GM19035 (cell line): ENCODE measurements around the gene RLBP1.
A peak's percentile ranks its signal among the peaks of the same experiment; 100 is the strongest.
"Not testable (repeated sequence)": the region's sequence is repeated elsewhere in the genome, so short reads cannot be mapped to it uniquely, and the experiment has no call there.

ENCODE experiments used
- ATAC-seq: cut with Tn5 transposase; IDR thresholded peaks from one replicate; pipeline ENCODE4 v1.9.1; 2021; ENCODE audit not compliant: unreplicated experiment

RLBP1 gene

DNA sequence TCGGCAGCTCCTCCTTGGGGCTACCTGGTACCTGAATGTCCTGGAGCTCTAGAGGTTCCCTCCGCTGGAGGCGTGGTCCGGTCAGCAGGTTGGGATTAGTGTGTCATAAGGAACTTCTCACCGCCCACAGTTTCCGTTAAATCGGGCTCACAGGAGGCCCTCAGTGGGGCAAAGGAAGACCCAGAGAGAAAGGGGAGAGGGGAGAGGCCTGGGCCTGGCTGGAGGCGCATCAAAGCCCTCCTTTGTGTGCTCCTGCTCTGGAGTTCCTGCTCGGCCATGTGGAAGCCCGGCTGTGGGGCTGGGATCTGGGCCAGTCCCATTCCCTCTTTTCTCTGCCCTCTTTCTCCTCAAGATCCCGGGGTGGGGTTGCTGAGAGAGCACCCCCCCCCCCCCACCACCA is at the start of gene RLBP1:
Gene RLBP1, minus strand, starts transcription at position 37 of the 400 bp plus-strand sequence. CDS start 2,604 bp downstream, outside the sequence.
- no peak for ATAC-seq

DNA sequence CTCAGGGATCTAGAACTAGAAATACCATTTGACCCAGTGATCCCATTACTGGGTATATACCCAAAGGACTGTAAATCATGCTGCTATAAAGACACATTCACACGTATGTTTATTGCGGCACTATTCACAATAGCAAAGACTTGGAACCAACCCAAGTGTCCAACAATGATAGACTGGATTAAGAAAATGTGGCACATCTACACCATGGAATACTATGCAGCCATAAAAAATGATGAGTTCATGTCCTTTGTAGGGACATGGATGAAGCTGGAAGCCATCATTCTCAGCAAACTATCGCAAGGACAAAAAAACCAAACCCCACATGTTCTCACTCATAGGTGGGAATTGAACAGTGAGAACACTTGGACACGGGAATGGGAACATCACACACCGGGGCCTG is 28.8 kb upstream of the RLBP1 start:
- not testable (repeated sequence) for ATAC-seq

DNA sequence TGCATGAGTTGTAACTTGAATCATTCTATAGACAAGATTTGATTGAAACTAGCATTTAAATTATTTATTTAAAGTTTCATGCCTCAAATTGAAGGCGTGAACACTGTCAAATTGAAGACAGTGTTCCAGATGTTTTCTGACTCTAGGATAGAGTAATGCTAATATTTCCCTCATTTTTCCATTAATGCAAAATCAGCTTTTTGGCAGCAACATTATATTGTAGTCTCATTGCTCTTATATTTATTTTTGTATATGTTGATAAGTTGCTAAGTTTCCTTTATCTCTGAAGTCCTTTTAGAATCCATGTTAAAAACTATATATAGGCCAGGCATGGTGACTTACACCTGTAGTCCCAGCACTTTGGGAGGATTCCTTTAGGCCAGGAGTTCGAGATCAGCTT is 27.2 kb upstream of the RLBP1 start:
- no peak for ATAC-seq

DNA sequence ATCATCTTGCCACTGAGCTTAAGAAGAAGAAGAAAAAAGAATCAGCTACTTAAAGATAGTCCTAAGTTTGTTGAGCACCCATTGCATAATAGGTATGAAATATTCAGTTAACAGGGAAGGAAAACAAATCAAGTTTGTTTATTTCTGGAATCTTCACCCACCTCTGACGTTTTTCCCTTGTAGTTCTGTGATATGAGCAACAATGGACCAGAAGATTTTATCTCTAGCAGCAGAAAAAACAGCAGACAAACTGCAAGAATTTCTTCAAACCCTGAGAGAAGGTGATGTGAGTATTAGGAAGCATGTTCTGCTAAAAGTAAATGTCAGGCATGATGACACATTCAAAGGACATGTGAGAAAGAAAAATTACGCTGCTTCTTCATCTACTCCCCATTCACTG is 26.1 kb upstream of the RLBP1 start:
- ATAC-seq: no peak

DNA sequence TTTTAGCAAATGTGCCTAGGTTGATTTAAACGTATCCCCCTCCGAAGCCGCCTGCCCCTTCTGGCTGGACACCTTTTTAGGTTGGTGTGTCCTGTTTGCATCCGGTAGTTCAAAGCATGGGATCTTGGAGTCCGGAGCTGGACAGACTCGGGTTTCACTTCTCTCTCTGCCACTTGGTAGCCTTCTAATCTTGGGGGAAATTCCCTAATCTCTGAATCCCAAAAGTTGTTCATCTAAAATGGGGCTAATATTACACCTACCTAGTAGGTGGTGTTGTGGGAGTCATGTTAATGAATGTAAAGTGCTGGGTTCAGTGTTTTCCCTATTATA is 23.2 kb upstream of the RLBP1 start:
- ATAC-seq: peak; percentile 19

DNA sequence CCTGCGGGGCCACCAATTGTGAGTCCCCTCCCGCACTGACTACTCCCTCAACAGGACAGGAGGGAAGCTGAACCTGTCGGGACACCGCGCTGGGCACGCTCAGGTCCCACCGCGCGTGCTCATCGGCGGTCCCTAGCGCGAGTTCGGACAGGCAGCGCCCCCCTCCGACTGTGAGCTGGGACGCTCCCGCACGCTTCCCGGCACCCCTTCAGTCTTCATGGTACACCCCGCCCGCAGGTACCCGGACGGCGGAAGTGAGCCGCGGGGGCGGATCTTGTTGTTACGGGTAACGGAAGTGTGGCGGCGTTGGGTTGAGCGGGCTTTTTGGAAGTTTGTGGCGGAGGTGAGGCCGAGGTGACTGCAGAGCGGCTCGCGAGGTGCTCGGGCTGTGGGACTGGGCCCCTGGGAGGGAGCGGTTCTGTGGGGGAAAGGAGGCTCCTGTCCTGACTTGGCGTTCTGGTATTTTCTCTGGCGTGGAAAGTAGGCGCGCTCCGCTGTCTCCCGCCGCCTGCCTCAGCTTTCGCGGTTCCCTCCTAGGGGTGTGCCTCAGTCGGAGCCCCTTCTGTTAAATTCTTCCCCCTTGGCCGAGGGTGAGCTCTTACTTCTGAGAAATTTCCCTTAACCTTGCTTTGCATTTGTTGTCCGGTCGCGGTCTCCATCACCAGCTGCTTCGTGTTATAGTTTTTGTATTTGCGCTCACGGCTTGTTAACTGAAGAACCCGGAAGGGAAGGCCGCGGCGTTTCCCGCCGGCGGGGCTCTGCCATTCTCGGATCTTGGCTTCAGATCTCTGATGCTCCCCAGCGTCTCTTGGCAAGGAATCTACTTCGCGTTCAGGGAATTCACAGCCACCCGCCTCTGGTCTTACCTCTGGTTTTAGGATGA is 22.6 kb upstream of the RLBP1 start, which contains the start of gene FANCI:
Gene FANCI, plus strand, starts transcription at position 289 of the 883 bp plus-strand sequence. CDS start 3,669 bp downstream, outside the sequence.
- ATAC-seq: peak; percentile 93

DNA sequence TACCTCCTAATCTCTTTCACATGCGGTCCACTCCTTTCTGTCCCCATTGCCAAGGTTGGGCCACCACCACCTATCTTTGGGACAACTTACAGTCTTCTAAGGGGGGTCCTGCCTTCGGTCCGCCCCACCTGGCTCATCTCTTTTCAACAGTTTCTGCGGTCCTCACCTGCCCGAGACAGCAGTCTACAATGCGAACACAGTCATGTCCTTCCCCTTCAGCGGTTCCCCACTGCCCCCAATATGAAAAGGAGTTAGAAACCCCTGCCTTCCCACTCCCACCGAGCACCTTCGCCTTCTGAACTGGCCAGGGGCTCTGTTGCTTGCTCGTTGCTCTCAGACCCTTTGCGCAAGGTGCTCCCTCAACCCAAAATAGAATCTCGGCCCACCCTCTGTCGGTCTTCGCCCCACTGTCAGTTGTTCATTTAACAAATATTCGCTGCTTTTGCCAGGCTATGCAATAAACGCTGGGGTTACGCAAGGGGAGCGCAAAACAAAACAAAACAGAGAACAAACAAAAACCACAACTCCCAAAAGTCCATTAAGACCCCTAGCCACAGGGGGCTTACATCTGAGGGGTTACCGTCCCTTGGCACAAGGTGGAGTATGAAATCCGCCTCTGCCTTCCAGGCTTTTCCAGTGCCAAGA is 21.8 kb upstream of the RLBP1 start:
- no peak for ATAC-seq

DNA sequence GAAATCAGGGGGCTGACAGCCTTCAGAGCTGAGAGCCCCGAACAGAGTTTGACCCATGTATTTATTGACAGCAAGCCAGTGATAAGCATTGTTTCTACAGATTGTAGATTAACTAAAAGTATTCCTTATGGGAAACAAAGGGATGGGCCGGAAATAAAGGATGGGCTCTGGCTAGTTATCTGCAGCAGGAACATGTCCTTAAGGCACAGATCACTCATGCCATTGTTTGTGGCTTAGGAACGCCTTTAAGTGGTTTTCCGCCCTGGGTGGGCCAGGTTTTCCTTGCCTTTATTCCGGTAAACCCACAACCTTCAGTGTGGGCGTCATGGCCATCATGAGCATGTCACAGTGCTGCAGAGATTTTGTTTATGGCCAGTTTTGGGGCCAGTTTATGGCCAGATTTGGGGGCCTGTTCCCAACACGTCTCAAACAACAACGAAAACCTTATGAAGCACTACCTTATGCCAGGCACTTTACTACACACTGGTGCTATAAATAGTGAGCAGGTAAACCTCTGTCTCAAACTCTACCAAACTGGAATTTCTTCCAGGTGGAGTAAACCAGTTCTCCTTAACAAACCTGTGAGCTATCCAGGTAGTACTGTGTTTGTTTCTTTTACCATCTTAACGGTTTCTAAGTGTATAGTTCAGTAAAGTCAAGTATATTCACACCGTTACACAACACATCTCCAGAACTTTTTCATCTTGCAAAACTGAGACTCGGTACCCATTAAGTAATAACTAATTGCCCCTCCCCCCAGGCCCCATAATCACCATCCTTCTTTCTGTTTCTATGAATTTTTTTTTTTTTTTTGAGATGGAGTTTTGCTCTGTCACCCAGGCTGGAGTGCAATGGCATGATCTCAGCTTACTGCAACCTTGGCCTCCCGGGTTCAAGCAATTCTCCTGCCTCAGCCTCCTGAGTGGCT is 18.8 kb upstream of the RLBP1 start:
- not testable (repeated sequence) for ATAC-seq

DNA sequence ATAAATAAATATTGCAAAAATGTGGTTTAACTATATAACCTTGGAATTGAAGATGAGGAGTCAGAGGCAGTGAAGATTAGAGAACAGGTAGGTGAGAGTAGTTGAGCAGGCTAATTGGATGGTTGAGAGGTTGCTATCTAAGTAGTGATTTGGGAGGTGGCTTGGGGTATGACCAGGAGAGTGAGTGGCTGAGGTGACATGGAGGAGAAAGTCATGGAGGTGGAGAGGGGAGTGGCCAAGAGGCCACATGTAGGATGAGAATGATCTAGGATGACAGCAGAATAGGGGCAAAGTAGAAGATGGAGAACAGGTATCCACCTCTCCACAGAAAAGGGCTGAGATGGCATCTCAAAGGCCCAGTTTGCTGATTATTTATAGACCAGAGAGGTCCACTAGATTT is 10.5 kb upstream of the RLBP1 start:
- ATAC-seq: no peak

DNA sequence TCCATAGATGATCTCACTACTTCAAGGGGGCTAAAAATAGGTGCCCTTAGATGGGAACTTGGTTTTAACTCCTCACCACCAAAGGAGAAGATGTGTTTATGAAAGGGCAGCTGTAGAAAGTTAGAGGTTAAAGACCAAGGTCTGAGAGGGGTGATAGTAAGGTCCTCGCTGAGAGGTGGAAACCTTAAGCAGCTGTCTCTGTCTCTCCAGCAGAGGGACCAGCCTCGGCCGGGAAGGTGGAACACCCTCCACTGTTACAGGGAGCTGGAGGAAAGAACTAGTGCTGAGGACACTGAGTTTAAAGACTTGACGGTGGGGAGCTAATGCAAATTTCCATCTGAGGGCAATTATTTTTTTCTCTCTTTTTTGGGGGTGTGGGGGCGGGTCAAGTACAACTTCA is 8.9 kb upstream of the RLBP1 start:
- no peak for ATAC-seq

DNA sequence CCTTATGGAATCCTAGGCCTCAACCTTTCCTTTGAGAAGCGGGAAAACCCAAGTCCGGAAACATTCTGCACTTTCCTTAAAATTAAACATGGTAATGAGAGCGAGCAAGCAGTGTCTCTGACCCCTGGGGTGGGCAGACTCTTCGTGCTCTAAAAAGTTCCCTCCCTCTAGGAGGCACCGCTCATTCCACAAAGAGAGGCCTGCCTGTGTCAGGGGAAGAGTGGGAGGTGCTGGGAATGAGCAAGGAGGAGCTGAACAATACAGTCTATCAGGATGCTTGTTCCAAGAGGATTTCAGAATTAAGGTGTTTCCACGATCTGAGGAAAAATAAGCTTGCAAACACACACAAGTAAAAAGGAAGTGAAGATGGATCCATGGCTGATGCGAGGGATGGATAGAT is 6.0 kb upstream of the RLBP1 start:
- ATAC-seq: no peak

DNA sequence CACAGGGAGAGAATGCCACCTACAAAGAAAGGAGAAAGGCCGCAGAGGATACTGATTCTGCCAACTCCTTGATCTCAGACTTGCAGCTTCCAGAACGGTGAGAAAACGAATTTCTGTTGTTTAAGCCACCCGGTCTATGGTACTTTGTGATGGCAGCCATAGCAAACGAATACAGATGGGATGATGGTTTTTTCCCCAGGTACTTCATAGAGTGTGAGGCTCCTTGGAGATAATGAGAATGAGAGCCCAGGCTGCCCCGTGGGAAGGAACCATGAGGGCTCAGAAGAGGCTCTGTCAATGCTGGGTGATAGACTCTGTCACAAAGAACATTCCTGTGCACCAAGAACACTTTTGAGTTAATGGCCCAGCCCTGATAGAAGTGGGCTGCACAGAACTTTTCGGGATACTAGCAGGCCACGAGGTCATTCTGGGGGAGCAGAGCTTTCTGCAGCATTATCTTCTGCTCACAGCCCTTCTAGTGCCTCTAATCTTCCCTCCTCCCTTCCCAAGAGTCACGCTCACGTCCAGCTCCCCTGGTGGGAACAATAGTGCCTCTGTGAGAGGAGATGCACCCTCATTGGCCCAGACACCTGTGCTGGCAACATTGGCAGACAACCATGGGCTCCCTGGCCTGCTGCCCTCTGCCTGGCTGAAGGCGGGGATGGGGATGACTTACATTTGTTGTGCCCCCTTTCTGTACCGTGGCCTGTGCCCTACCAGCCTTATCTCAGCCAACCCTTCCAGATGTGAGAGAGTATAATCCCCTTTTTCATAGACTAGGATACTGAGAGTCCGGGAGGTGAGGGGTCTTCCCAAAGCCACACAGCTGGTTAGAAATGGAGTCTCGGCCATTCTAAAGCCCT is 5.2 kb upstream of the RLBP1 start:
- ATAC-seq: no peak

DNA sequence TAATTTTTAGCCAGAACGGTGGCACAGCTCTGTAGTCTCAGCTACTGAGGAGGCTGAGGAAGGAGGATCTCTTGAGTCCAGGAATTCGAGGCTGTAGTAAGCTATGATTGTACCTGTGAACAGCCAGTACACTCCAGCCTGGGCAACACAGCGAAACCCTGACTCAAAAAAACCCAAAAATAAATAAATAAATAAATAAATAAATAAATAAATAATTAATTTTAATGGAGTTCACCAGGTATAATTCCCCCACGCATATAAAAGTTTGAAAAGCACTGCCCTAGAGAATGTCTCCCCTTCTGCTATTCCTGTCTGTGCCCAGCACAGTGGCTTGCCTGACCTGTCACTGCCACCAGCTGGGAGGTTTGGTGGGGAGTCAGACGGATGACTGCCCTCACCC is 4.2 kb upstream of the RLBP1 start:
- ATAC-seq: no peak

DNA sequence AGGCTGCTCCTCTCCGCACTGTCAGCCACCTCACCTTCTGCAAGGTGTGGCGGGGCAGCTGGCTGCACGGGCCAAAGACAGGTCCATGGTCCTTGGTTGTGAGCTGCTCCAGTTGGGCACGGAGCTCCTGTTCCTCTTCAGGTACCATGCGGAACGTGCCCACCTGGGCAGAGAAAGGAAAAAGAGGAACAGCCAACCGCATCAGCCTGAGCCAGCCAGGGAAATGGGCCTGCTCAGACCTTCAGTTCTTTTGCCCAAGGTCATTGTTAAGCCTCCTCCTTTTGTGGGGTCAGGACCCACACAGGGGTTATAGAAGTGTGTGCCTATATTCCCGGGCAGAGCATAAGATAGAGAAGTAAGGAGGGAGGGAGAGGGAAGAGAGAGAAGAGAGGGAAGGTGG is 2.8 kb downstream of the RLBP1 start:
- ATAC-seq: no peak

DNA sequence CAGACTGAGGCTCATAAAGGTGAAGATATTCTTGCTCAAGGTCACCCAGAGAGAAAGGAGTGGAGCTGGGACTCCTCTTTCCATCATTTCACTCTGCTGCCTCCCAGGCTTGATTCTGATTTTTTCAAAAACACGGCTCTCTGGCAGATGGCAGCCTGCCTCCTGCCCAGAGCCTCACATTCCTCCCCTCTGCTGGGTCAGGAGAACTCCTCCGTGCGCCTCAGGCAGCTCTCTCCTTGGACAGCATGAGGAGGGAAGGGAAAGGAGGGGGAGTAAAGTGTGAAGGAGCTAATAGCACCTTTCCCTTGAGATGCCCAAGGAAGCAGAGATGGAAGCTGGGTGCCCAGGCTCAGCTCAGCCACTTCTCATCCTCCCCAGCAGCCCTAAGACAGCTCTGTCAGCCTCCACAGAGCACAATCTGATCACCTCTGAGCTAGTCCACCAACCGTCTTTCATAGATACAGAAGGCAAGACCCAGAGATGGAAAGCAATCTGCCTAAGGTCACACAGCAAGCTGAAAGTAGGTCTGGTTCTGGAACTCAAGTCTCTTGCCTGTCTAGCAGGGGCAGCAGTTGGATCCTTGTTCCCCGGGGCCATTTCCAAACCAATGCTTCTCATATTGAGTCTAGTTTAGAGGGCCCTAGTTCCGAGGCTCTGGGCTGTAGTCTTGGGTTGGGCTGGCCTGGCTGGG is 3.5 kb downstream of the RLBP1 start:
- no peak for ATAC-seq

DNA sequence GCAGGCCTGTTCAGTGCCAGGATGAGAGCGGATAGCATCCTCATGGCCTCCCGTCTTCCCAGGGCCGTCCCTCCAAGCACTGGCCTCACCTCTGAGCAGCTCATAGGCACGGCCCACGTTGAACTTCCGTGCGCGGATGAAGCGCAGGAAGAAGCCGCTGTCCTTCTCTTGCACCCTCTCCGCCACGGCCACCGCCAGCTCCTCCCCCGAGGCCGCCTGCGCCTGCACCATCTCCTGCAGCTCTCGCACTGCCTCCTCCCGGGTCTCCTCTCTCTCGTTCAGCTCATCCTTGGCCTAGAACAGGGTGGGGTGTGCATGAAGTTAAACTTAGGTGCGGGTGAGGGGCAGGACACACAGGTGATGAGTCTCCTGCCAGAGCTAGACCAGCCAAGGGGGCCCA is 4.3 kb downstream of the RLBP1 start:
- ATAC-seq: no peak

DNA sequence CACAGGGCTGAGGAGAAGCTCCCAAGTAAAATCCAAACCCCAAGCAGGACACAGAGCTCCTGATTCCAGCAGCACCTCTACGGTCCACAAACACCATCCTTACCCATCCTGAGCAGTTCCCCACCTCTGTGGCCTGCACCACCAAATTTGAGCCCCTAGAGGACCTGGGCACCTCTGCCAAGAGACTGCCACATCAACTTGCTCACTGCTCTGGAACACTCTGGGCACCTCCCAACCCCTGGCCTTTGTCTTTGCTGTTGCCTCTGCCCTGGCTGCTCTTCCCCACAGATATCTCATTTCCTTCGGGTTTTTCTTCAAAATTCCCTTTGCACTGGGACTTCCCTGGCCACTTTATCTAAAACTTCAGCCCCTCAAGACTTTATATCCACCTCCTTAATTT is 5.8 kb downstream of the RLBP1 start:
- ATAC-seq: no peak

DNA sequence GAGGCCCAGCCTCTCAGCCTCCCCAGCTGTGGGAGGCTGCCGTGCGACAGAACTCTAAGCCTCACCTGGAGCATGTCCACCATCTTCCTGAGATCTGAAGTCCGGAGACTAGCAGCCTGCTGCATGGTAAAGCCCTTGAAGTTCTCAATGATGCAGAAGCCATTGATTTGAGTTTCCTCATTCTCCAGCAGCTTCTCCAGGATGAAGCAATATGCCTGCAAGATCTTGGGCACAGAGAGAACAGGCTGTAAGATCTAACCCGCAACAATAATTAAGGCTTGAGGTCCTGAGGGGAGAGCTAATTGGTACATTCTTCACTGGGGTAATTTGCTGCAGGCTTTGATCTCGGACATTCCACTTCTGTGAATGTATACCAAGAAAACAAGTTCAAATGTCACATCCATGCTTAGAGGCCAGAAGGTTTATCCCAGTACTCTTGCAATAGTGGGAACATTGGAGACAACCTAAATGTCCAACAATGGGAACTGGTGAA is 9.7 kb downstream of the RLBP1 start:
- no peak for ATAC-seq

DNA sequence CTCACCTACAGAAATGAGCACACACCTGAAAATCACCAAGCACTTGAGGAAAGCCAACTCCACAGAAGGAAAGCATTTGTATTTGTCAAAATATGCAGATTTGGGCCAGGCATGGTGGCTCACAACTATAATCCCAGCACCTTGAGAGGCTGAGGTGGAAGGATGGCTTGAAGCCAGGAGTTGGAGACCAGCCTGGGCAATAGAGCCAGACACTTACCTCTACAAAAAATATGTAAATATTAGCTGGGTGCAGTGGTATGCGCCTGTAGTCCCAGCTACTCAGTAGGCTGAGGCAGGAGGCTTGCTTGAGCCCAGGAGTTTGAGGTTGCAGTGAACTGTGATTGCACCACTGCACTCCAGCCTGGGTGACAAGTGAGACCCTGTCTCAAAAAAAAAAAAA is 12.3 kb downstream of the RLBP1 start:
- ATAC-seq: no peak

DNA sequence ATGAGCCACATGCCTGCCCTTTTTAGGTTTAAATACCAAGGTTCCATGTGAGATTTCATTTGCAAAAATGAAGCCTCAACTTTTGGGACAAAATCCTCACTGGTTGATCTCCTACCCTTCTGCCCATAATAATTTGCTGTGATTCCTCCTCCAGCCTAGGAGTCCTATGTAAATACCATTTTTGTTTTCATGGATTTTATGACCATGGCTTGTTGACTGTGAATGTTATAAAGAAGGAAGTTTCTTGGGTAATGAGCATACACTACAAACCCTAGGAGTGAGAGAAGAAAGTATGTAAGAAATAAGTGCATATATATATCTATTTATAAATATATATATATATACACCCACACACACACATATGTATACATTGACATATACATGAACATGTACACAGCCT is 13.1 kb downstream of the RLBP1 start:
- ATAC-seq: no peak
